ENCODE results near the gene NARF. TPM values are rescaled to one million over a fixed set of nuclear protein-coding genes. Genes with fewer than 3 reads are reported as not detected.
"Not testable (repeated sequence)": the region's sequence is repeated elsewhere in the genome, so short reads cannot be mapped to it uniquely, and the experiment has no call there.

Gene NARF
- 24.7 and 24.9 TPM in 2 replicates for total RNA-seq (2014; rRNA removed; shearing (Covaris generic); ENCODE audit: low replicate concordance)

- in situ Hi-C loops (cut with HindIII; ENCODE audit: low pct_unique_long_range_greater_than_20kb, low sequenced_read_pairs): no loop called here
- peak; percentile 98 for DNase-seq (ENCODE audit: low read depth)
Measured at GRCh38 chr17:82458179-82458884, at the start of gene NARF. TSS of gene NARF (plus strand) at chr17:82458741. CDS start at chr17:82458804, 63 bp downstream.

- DNase-seq (ENCODE audit: low read depth): no peak
- in situ Hi-C loops (cut with HindIII; ENCODE audit: low pct_unique_long_range_greater_than_20kb, low sequenced_read_pairs): no loop called here
Measured at GRCh38 chr17:82408938-82409318, 49.6 kb upstream of the NARF start.

- in situ Hi-C loops (cut with HindIII; ENCODE audit: low pct_unique_long_range_greater_than_20kb, low sequenced_read_pairs): loop anchor here (10.0 kb wide), 1 partner anchor 125 kb away; no protein-coding TSS in a partner anchor
Measured at GRCh38 chr17:82410014-82410716, 48.4 kb upstream of the NARF start.

GRCh38 chr17:82411396-82412053 is 47.0 kb upstream of the NARF start:
- in situ Hi-C loops (cut with HindIII; ENCODE audit: low pct_unique_long_range_greater_than_20kb, low sequenced_read_pairs): loop anchor here (10.0 kb wide), 1 partner anchor 123 kb away; no protein-coding TSS in a partner anchor
- DNase-seq (ENCODE audit: low read depth): no peak

More at GRCh38 chr17:82410014-82410716, 48.4 kb upstream of the NARF start:
- DNase-seq (ENCODE audit: low read depth): no peak

- in situ Hi-C loops (cut with HindIII; ENCODE audit: low pct_unique_long_range_greater_than_20kb, low sequenced_read_pairs): loop anchor here (10.0 kb wide), 1 partner anchor 123 kb away; no protein-coding TSS in a partner anchor
- not testable (repeated sequence) for DNase-seq (ENCODE audit: low read depth)
Measured at GRCh38 chr17:82412081-82412480, 46.5 kb upstream of the NARF start.

GRCh38 chr17:82412535-82413520 is 45.7 kb upstream of the NARF start:
- in situ Hi-C loops (cut with HindIII; ENCODE audit: low pct_unique_long_range_greater_than_20kb, low sequenced_read_pairs): loop anchor here (10.0 kb wide), 1 partner anchor 122 kb away; no protein-coding TSS in a partner anchor
- DNase-seq (ENCODE audit: low read depth): peak; percentile 33

- DNase-seq (ENCODE audit: low read depth): peak; percentile 72
- in situ Hi-C loops (cut with HindIII; ENCODE audit: low pct_unique_long_range_greater_than_20kb, low sequenced_read_pairs): loop anchor here (10.0 kb wide), 1 partner anchor 120 kb away; no protein-coding TSS in a partner anchor
Measured at GRCh38 chr17:82414548-82415281, 43.8 kb upstream of the NARF start.

- DNase-seq (ENCODE audit: low read depth): no peak
- in situ Hi-C loops (cut with HindIII; ENCODE audit: low pct_unique_long_range_greater_than_20kb, low sequenced_read_pairs): loop anchor here (10.0 kb wide), 1 partner anchor 119 kb away; no protein-coding TSS in a partner anchor
Measured at GRCh38 chr17:82415336-82415735, 43.2 kb upstream of the NARF start.

- DNase-seq (ENCODE audit: low read depth): no peak
- in situ Hi-C loops (cut with HindIII; ENCODE audit: low pct_unique_long_range_greater_than_20kb, low sequenced_read_pairs): loop anchor here (10.0 kb wide), 1 partner anchor 119 kb away; no protein-coding TSS in a partner anchor
Measured at GRCh38 chr17:82415786-82416185, 42.8 kb upstream of the NARF start.

GRCh38 chr17:82416264-82416663 is 42.3 kb upstream of the NARF start:
- DNase-seq (ENCODE audit: low read depth): no peak
- in situ Hi-C loops (cut with HindIII; ENCODE audit: low pct_unique_long_range_greater_than_20kb, low sequenced_read_pairs): loop anchor here (10.0 kb wide), 1 partner anchor 119 kb away; no protein-coding TSS in a partner anchor

GRCh38 chr17:82416771-82417170 is 41.8 kb upstream of the NARF start:
- in situ Hi-C loops (cut with HindIII; ENCODE audit: low pct_unique_long_range_greater_than_20kb, low sequenced_read_pairs): loop anchor here (10.0 kb wide), 1 partner anchor 118 kb away; no protein-coding TSS in a partner anchor
- no peak for DNase-seq (ENCODE audit: low read depth)

- DNase-seq (ENCODE audit: low read depth): peak; percentile 90
- in situ Hi-C loops (cut with HindIII; ENCODE audit: low pct_unique_long_range_greater_than_20kb, low sequenced_read_pairs): loop anchor here (10.0 kb wide), 1 partner anchor 117 kb away; no protein-coding TSS in a partner anchor
Measured at GRCh38 chr17:82418001-82418986, 40.2 kb upstream of the NARF start, which contains the start of the genes HEXD and OGFOD3. TSS of gene HEXD (plus strand) at chr17:82418347. CDS start at chr17:82419800, 1,453 bp downstream. TSS of gene OGFOD3 (minus strand) at chr17:82418586. CDS start at chr17:82418485, 101 bp downstream.

- in situ Hi-C loops (cut with HindIII; ENCODE audit: low pct_unique_long_range_greater_than_20kb, low sequenced_read_pairs): loop anchor here (10.0 kb wide), 1 partner anchor 115 kb away; no protein-coding TSS in a partner anchor
- DNase-seq (ENCODE audit: low read depth): no peak
Measured at GRCh38 chr17:82419540-82419939, 39.0 kb upstream of the NARF start.

GRCh38 chr17:82424001-82424862 is 34.3 kb upstream of the NARF start:
- no peak for DNase-seq (ENCODE audit: low read depth)
- in situ Hi-C loops (cut with HindIII; ENCODE audit: low pct_unique_long_range_greater_than_20kb, low sequenced_read_pairs): no loop called here

GRCh38 chr17:82424863-82425159 is 33.7 kb upstream of the NARF start:
- in situ Hi-C loops (cut with HindIII; ENCODE audit: low pct_unique_long_range_greater_than_20kb, low sequenced_read_pairs): no loop called here

More at GRCh38 chr17:82424863-82425159, 33.7 kb upstream of the NARF start:
- no peak for DNase-seq (ENCODE audit: low read depth)

All from Caki2 (cell line).